NCI-H1048 (cell line): ENCODE results near the gene GUCA2A.

Source experiments
- DNase-seq: peaks from one replicate; lab custom pipeline; 2025; lab: John Stamatoyannopoulos, UW

The GUCA2A gene

GRCh38 chr1:42130061-42130660 lies 34.4 kb downstream of the GUCA2A start:
- no peak for DNase-seq

GRCh38 chr1:42128964-42129363 lies 35.6 kb downstream of the GUCA2A start:
- DNase-seq, result no peak

- no peak for DNase-seq
Observed at GRCh38 chr1:42128499-42128898, 36.0 kb downstream of the GUCA2A start.

GRCh38 chr1:42127767-42128166 lies 36.8 kb downstream of the GUCA2A start:
- no peak for DNase-seq

- DNase-seq, result no peak
Observed at GRCh38 chr1:42125552-42125951, 39.0 kb downstream of the GUCA2A start.

GRCh38 chr1:42122408-42122807 lies 42.1 kb downstream of the GUCA2A start:
- DNase-seq, result no peak

- no peak for DNase-seq
Observed at GRCh38 chr1:42118125-42118524, 46.4 kb downstream of the GUCA2A start.

- no peak for DNase-seq
Observed at GRCh38 chr1:42117214-42117613, 47.3 kb downstream of the GUCA2A start.

GRCh38 chr1:42114229-42114628 lies 50.3 kb downstream of the GUCA2A start:
- DNase-seq, result no peak
